ENCODE data around the gene GNAI1.

The GNAI1 gene

GRCh38 chr7:80136261-80137055 lies 1.8 kb downstream of the GNAI1 start:
- H3K4me3 ChIP-seq (ENCODE audit: low read depth, low read length), result peak overlapping the region; percentile 82
- TF ChIP-seq CTCF (IDR thresholded peaks at IDR 0.05; ENCODE audit: low read depth, low read length), result no peak
- in situ Hi-C loops (cut with HindIII; ENCODE audit: low sequenced_read_pairs), result no loop called here
- peak; percentile 65 for DNase-seq (ENCODE audit: low read depth, low spot score)

- TF ChIP-seq CTCF (IDR thresholded peaks at IDR 0.05; ENCODE audit: low read depth, low read length), result no peak
- in situ Hi-C loops (cut with HindIII; ENCODE audit: low sequenced_read_pairs), result no loop called here
- H3K4me3 ChIP-seq (ENCODE audit: low read depth, low read length), result no peak overlapping the region
- DNase-seq (ENCODE audit: low read depth, low spot score), result no peak
Observed at GRCh38 chr7:80137410-80137809, 2.8 kb downstream of the GNAI1 start.

- no peak for DNase-seq (ENCODE audit: low read depth, low spot score)
- H3K4me3 ChIP-seq (ENCODE audit: low read depth, low read length), result no peak overlapping the region
- no peak for TF ChIP-seq CTCF (IDR thresholded peaks at IDR 0.05; ENCODE audit: low read depth, low read length)
- in situ Hi-C loops (cut with HindIII; ENCODE audit: low sequenced_read_pairs), result no loop called here
Observed at GRCh38 chr7:80139236-80139635, 4.6 kb downstream of the GNAI1 start.

- in situ Hi-C loops (cut with HindIII; ENCODE audit: low sequenced_read_pairs), result no loop called here
- no peak overlapping the region for H3K4me3 ChIP-seq (ENCODE audit: low read depth, low read length)
- TF ChIP-seq CTCF (IDR thresholded peaks at IDR 0.05; ENCODE audit: low read depth, low read length), result no peak
- DNase-seq (ENCODE audit: low read depth, low spot score), result no peak
Observed at GRCh38 chr7:80140388-80140787, 5.8 kb downstream of the GNAI1 start.

- H3K4me3 ChIP-seq (ENCODE audit: low read depth, low read length), result no peak overlapping the region
Observed at GRCh38 chr7:80141376-80141775, 6.7 kb downstream of the GNAI1 start.

GRCh38 chr7:80142853-80143580 lies 8.4 kb downstream of the GNAI1 start:
- no peak for DNase-seq (ENCODE audit: low read depth, low spot score)
- no peak overlapping the region for H3K4me3 ChIP-seq (ENCODE audit: low read depth, low read length)
- TF ChIP-seq CTCF (IDR thresholded peaks at IDR 0.05; ENCODE audit: low read depth, low read length), result no peak
- in situ Hi-C loops (cut with HindIII; ENCODE audit: low sequenced_read_pairs), result no loop called here

More at GRCh38 chr7:80141376-80141775, 6.7 kb downstream of the GNAI1 start:
- in situ Hi-C loops (cut with HindIII; ENCODE audit: low sequenced_read_pairs), result no loop called here
- no peak for TF ChIP-seq CTCF (IDR thresholded peaks at IDR 0.05; ENCODE audit: low read depth, low read length)
- DNase-seq (ENCODE audit: low read depth, low spot score), result no peak
